ENCODE data around the gene AKAP13.
"Not testable (repeated sequence)": the region's sequence is repeated elsewhere in the genome, so short reads cannot be mapped to it uniquely, and the experiment has no call there.

The AKAP13 gene

GRCh38 chr15:85500060-85500708 is 119.8 kb downstream of the AKAP13 start:
- no peak for DNase-seq (ENCODE audit: low read depth)

DNA sequence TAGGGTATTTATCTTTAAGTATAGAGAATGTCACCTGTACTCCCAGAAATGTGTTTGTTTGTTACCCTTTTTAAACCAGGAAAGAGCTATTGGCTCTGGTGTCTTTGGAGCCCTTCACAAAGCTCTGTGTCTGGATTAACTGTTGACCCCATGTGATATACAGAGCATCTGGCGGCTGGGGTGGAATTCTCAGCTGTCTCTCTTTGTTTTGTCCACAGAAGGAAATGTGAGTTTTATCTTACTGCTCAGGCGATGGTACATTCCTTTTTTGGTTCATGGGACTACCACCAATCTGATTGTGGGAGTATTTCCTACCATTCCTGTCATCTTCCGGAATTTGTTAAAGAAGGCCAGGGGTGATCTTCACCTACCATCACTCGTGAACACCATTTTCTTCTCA is 120.3 kb downstream of the AKAP13 start:
- DNase-seq (ENCODE audit: low read depth): no peak

DNA sequence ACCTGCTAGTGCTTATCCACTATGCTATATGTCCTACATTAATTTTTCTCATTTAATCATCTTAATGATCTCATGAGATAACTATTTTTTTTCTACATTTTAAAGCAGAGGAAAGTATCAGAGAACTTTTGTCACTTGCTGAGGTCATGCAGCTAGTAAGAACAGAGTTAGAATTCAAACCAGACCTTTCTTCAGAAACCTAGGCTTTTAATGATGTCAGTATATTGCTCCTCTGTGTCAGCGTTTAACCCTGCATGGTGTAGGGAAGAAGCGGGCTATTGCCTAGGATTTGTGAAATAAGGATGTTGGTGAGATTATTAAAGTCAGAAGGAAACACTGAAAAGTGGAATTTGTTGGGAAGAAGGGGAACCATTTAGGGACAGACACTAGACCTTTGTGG is 121.2 kb downstream of the AKAP13 start:
- DNase-seq (ENCODE audit: low read depth): no peak

GRCh38 chr15:85503151-85503799 is 122.9 kb downstream of the AKAP13 start:
- no peak for DNase-seq (ENCODE audit: low read depth)

DNA sequence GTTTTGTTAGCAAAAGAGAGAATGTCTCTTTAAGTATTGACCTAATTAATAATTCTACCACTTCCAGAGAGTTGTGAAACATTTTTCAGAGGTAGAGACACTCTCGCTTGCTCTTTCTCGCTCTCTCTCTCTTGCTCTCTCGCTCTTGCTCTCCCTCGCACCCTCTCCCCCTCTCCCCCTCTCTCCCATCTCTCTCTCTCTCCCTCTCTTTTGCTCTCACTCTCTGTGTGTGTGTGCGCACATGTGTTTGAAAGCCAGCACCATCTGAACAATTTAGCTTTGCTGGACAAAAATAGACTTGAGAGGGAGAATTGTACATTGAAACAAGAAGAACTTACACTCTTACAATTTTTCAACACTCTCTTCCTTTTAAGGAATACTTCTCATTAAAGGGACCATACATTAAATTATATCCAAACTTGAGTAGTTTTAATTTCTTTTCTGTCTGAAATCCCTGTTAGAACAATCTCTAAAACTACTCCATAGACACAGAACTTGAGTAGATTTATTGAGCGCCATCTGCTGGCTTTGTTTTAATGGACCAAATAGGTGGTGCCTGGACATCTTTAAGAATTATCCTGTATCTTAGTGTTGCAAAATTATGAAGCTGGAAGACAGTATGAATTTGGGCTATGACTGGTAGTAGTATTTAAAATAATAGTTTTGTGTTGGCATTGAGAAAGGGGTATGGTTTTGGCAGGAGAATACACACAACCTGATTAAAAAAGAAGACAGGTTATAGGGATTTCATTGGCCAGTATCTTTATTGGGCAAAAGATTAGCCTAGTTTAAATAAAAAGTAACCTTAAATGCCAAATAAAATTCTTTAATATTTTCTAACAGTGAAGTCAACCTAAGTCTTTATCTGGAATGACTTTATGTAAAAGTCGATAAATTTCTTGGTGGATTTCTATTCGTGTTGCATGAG is 124.6 kb downstream of the AKAP13 start:
- peak; percentile 19 for DNase-seq (ENCODE audit: low read depth)

GRCh38 chr15:85507114-85507513 is 126.7 kb downstream of the AKAP13 start:
- DNase-seq (ENCODE audit: low read depth): no peak

GRCh38 chr15:85509973-85510372 is 129.6 kb downstream of the AKAP13 start:
- no peak for DNase-seq (ENCODE audit: low read depth)

- DNase-seq (ENCODE audit: low read depth): no peak
Observed at GRCh38 chr15:85514413-85514812, 134.0 kb downstream of the AKAP13 start.

- no peak for DNase-seq (ENCODE audit: low read depth)
Observed at GRCh38 chr15:85515212-85515611, 134.8 kb downstream of the AKAP13 start.

DNA sequence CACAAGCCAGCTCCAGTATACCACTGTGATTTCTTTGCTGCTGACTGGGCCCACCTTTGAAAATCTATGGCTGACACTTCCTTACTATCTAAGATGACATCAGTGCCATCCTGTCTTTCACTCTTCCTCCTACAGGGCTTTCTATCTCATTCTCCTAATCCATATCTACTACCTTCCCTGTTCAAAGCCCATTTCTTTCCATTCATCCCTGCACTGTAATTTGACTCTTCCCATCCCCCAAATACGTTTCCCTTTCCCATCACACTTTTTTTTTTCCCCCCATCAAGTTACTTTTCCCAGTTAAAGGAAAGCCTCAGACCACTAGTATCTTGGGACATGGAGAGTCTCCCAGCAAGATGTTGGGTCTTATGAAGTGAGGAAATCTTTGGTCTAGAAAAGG is 136.7 kb downstream of the AKAP13 start:
- no peak for DNase-seq (ENCODE audit: low read depth)

DNA sequence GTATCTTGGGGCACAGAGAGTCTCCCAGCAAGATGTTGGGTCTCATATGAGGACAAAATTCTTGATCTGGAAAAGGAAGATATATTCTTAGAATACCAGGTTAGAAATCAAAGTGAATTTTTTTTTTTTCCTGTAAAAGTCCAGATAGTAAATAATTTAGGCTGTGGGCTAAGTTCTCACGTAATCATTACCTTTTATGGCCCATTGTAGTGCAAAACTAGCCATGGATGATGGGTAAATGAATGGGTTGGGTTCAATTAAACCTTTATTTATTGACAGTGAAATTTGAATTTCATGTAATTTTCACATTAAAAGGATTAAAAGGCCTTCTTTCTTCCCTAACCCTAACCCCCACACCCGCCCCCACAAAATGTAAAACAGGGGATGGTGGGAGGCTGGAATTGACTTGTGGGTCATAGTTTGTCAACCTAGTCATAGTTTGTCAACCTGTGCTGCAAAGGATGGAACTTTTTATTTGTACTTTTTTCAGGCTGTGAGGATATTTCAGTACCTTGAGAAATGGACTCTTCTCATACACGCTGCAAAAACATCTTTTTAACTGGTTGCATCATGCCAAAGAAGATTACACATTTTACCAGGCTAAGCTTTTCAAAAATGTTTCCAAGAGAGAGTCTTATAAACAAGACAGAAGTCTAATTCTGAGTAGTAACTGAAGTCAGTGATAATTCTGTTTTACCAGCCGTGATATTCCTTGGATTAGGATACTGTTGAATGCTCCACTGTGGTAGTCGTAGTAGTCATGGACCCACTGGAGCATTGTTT is 138.8 kb downstream of the AKAP13 start:
- no peak for DNase-seq (ENCODE audit: low read depth)

GRCh38 chr15:85520650-85521049 is 140.2 kb downstream of the AKAP13 start:
- DNase-seq (ENCODE audit: low read depth): no peak

DNA sequence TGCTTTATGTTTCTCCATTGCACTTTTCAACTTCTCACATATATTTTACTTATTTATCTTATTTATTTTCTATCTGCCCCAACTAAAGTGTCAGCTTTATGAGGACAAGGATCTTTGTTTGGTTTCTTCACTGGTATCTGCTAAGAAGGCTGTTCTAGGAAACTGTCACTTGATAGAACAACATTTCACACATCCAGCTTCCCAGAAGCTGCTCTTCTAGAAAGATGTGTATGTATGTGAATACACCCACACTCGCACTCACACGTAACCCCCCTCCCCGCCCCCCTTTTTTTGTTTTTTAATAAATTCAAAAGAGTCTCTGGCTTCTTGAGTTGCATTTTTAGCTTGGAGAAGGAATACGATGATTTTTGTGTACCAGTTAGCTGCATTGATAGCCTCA is 143.1 kb downstream of the AKAP13 start:
- no peak for DNase-seq (ENCODE audit: low read depth)

GRCh38 chr15:85525755-85526154 is 145.4 kb downstream of the AKAP13 start:
- DNase-seq (ENCODE audit: low read depth): no peak

GRCh38 chr15:85527895-85528294 is 147.5 kb downstream of the AKAP13 start:
- DNase-seq (ENCODE audit: low read depth): no peak

GRCh38 chr15:85530079-85530478 is 149.7 kb downstream of the AKAP13 start:
- DNase-seq (ENCODE audit: low read depth): no peak

GRCh38 chr15:85531083-85531482 is 150.7 kb downstream of the AKAP13 start:
- no peak for DNase-seq (ENCODE audit: low read depth)

- no peak for DNase-seq (ENCODE audit: low read depth)
Observed at GRCh38 chr15:85532689-85533088, 152.3 kb downstream of the AKAP13 start.

- no peak for DNase-seq (ENCODE audit: low read depth)
Observed at GRCh38 chr15:85534031-85534430, 153.6 kb downstream of the AKAP13 start.

DNA sequence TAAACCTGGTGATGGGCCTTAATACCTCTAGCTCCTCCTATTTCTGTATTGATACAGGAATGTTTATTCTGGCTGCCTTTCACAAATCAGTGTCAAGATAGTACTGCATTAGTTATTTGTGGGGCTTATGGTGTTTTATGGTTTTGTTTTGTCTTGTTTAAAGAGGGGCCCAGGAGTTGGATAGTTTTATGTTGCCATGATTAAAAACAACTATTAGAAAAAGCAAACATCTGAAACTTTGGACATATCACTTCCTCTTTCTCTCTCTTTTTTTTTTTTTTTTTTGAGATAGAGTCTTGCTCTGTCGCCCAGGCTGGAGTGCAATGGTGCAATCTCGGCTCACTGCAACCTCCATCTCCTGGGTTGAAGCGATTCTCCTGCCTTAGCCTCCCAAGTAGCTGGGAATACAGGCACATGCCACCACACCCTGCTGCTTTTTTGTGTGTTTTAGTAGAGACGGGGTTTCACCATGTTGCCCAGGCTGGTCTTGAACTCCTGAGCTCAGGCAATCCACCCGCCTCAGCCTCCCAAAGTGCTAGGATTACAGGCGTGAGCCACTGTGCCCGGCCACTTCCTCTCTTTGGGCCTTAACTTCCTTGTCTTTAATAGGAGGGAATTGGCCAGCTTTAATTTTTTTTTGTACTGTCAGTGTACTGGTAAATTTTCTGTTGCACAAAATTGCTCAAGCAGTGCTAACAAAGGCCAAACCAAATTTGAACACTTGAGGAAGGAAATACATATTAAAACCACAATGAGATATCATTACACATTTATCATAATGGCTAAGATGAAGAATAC is 155.3 kb downstream of the AKAP13 start:
- DNase-seq (ENCODE audit: low read depth): not testable (repeated sequence)

DNA sequence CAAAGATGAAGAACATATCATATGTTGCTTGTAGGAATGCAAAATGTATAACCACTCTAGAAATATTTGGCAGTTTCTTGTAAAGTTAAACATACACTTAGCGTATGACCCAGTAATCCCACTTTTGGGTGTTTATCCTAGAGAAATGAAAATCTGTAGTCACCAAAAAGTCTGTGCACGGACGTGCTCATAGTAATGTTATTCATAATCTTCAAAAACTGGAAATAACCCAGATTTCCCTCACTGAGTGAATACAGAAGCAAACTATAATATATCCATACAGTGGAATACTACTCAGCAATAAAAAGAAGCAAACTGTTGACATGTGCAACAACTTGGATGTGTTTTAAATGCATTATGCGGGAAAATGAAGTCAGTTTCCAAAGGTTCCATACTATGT is 155.9 kb downstream of the AKAP13 start:
- DNase-seq (ENCODE audit: low read depth): no peak

Measured in stimulated activated CD4-positive, alpha-beta T cell treated with anti-CD3 and anti-CD28 coated beads, Interleukin-2, amount 100 ng/mL, for 4 hours (primary cell).